Endothelial cell of umbilical vein (primary cell): ENCODE results near the gene GSTT4.
"Not testable (repeated sequence)": the region's sequence is repeated elsewhere in the genome, so short reads cannot be mapped to it uniquely, and the experiment has no call there.

Experiments
- FOS ChIP-seq: IDR thresholded peaks from 2 replicates; pipeline ENCODE4 v1.6.1; 2011; ENCODE audit warnings: mild to moderate bottlenecking, low read length, moderate library complexity, borderline replicate concordance; ENCODE audit not compliant: insufficient read depth
- MYC ChIP-seq: IDR thresholded peaks from one replicate; pipeline ENCODE4 v1.6.1; 2011; ENCODE audit warnings: mild to moderate bottlenecking, low read depth, low read length
- POLR2A ChIP-seq: IDR thresholded peaks from 2 replicates; pipeline ENCODE4 v1.6.1; 2012; ENCODE audit warnings: low read depth, mild to moderate bottlenecking, control low read depth, low read length
- TF ChIP-seq, protein P1 (sequence below), 2 donors: IDR thresholded peaks; 1 replicate in 1 of 2; 2 replicates in 1 of 2; pipeline ENCODE4 v1.5.1; 2011; ENCODE audit warnings: low read length in 2 of 2, mild to moderate bottlenecking in 2 of 2, moderate library complexity in 2 of 2, control low read depth in 1 of 2, inconsistent platforms in 1 of 2, low read depth in 1 of 2; ENCODE audit not compliant: insufficient read depth in 1 of 2; ENCODE audit errors: extremely low read depth in 1 of 2

DNA sequence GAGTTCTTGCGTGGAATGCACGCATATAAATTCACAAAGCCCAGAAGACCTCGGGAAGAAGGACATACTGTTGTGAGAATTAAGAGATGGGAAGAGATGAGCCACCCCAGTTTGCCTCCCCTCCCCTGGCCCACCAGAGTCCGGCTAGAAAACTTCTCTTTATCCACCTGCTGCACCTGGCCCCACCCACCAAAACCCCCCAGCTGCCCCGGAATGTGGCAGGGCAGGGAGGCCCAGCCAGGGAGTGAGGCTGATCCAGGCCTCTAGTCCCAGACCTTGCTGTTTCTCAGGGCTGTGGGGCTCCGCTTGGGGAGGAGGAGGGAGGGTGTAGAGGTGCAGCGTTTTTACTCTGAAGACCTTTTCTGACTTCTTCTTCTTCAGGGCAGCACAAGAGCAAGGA, 24.7 kb downstream of the GSTT4 start:
- TF ChIP-seq, protein P1, sequence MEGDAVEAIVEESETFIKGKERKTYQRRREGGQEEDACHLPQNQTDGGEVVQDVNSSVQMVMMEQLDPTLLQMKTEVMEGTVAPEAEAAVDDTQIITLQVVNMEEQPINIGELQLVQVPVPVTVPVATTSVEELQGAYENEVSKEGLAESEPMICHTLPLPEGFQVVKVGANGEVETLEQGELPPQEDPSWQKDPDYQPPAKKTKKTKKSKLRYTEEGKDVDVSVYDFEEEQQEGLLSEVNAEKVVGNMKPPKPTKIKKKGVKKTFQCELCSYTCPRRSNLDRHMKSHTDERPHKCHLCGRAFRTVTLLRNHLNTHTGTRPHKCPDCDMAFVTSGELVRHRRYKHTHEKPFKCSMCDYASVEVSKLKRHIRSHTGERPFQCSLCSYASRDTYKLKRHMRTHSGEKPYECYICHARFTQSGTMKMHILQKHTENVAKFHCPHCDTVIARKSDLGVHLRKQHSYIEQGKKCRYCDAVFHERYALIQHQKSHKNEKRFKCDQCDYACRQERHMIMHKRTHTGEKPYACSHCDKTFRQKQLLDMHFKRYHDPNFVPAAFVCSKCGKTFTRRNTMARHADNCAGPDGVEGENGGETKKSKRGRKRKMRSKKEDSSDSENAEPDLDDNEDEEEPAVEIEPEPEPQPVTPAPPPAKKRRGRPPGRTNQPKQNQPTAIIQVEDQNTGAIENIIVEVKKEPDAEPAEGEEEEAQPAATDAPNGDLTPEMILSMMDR (IDR thresholded peaks at IDR 0.05; ENCODE audit: extremely low read depth in 1 of 2, insufficient read depth in 1 of 2, low read depth in 1 of 2, low read length in 2 of 2), result not testable (repeated sequence)
- TF ChIP-seq MYC, POLR2A, FOS: not testable (repeated sequence)
